Activated CD4-positive, alpha-beta T cell treated with anti-CD3 and anti-CD28 coated beads, Interleukin-2, Interleukin-4, amounts not matched to agents 100 ng/mL and 50 ng/mL, durations not matched to agents 16 hours and 8 hours (primary cell): ENCODE measurements around the gene EMC1.
"Not testable (repeated sequence)": the region's sequence is repeated elsewhere in the genome, so short reads cannot be mapped to it uniquely, and the experiment has no call there.

Source experiments
- DNase-seq: peaks from one replicate; pipeline ENCODE4 v3.0.0-alpha.2; 2020; ENCODE audit warnings: low spot score

The EMC1 gene

GRCh38 chr1:19251305-19252196 lies at the start of gene EMC1, which contains the start of gene MRTO4:
Gene EMC1, minus strand, starts transcription at chr1:19251524. Its CDS starts 15 bp downstream, at chr1:19251509.
Gene MRTO4, plus strand, starts transcription at chr1:19251805. Its CDS starts 31 bp downstream, at chr1:19251836.
- peak; percentile 89 for DNase-seq

GRCh38 chr1:19300211-19300610 lies 48.9 kb upstream of the EMC1 start:
- no peak for DNase-seq

GRCh38 chr1:19294638-19295037 lies 43.3 kb upstream of the EMC1 start:
- no peak for DNase-seq

- no peak for DNase-seq
These were observed 37.9 kb upstream of the EMC1 start for GRCh38 chr1:19289244-19289643.

- DNase-seq: peak; percentile 48
These were observed 37.3 kb upstream of the EMC1 start, which contains the start of gene AKR7A3 for GRCh38 chr1:19288324-19289241. Gene AKR7A3, minus strand, starts transcription at chr1:19288770. Its CDS starts 61 bp downstream, at chr1:19288709.

- no peak for DNase-seq
These were observed 36.3 kb upstream of the EMC1 start for GRCh38 chr1:19287436-19288185.

GRCh38 chr1:19285807-19286206 lies 34.5 kb upstream of the EMC1 start:
- DNase-seq: not testable (repeated sequence)

- not testable (repeated sequence) for DNase-seq
These were observed 34.0 kb upstream of the EMC1 start for GRCh38 chr1:19285366-19285765.

- DNase-seq: no peak
These were observed 33.6 kb upstream of the EMC1 start for GRCh38 chr1:19284881-19285280.

GRCh38 chr1:19283891-19284290 lies 32.6 kb upstream of the EMC1 start:
- DNase-seq: no peak

- DNase-seq: no peak
These were observed 23.3 kb upstream of the EMC1 start for GRCh38 chr1:19274636-19275035.

- DNase-seq: not testable (repeated sequence)
These were observed 22.7 kb upstream of the EMC1 start for GRCh38 chr1:19273844-19274531.

GRCh38 chr1:19273106-19273843 lies 22.0 kb upstream of the EMC1 start:
- no peak for DNase-seq

GRCh38 chr1:19272064-19272463 lies 20.7 kb upstream of the EMC1 start:
- no peak for DNase-seq

- DNase-seq: not testable (repeated sequence)
These were observed 19.0 kb upstream of the EMC1 start for GRCh38 chr1:19270343-19270730.

GRCh38 chr1:19269427-19270342 lies 18.4 kb upstream of the EMC1 start:
- not testable (repeated sequence) for DNase-seq

GRCh38 chr1:19268445-19268844 lies 17.1 kb upstream of the EMC1 start:
- no peak for DNase-seq

- no peak for DNase-seq
These were observed 11.4 kb upstream of the EMC1 start for GRCh38 chr1:19262744-19263143.

- no peak for DNase-seq
These were observed 10.7 kb upstream of the EMC1 start for GRCh38 chr1:19262047-19262446.
